Measurements from ENCODE around the gene R3HDM4.
"Not testable (repeated sequence)": the region's sequence is repeated elsewhere in the genome, so short reads cannot be mapped to it uniquely, and the experiment has no call there.

Gene R3HDM4

DNA sequence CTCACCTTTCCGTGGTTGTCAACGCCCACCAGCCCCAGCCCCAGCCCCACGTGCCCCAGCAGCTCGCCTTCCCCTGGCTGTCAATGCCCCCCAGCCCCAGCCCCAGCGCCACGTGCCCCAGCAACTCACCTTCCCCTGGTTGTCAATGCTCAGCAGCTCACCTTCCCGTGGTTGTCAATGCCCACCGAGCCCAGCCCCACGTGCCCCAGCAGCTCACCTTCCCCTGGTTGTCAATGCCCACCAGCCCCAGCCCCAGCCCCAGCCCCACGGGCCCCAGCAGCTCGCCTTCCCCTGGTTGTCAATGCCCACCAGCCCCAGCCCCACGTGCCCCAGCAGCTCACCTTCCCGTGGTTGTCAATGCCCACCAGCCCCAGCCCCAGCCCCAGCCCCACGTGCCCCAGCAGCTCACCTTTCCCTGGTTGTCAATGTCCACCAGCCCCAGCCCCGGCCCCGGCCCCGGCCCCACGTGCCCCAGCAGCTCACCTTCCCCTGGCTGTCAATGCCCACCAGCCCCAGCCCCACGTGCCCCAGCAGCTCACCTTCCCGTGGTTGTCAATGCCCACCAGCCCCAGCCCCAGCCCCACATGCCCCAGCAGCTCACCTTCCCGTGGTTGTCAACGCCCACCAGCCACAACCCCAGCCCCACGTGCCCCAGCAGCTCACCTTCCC lies 34.9 kb downstream of the R3HDM4 start:
- not testable (repeated sequence) for H2BK5ac ChIP-seq (ENCODE audit: low read length); H4K8ac ChIP-seq (ENCODE audit: low read depth, low read length); H3K4me1 ChIP-seq (ENCODE audit: control insufficient read depth in 2 of 2, insufficient read depth in 1 of 2, low read depth in 1 of 2, low read length in 2 of 2); H3K4me3 ChIP-seq (ENCODE audit: low read length in 2 of 2); H2BK15ac ChIP-seq (ENCODE audit: low read length); H3K9me3 ChIP-seq (replicated peaks in 1 of 2; ENCODE audit: control insufficient read depth in 2 of 2, insufficient read depth in 1 of 2, low read depth in 1 of 2, low read length in 2 of 2); H3K4ac ChIP-seq (ENCODE audit: low read length); H3K9ac ChIP-seq (ENCODE audit: low read depth, low read length, poor library complexity); H4K91ac ChIP-seq (ENCODE audit: low read depth, low read length, poor library complexity); H3K27me3 ChIP-seq (ENCODE audit: control insufficient read depth in 3 of 3, insufficient read depth in 3 of 3, low read depth in 1 of 3, low read length in 3 of 3); DNase-seq (ENCODE audit: low spot score); H3K4me2 ChIP-seq (ENCODE audit: insufficient read depth, low read length, poor library complexity, severe bottlenecking); H3K23ac ChIP-seq (ENCODE audit: low read depth, low read length, poor library complexity); H2AK5ac ChIP-seq (ENCODE audit: low read depth, low read length); H2AFZ ChIP-seq (ENCODE audit: low read length); H3K18ac ChIP-seq (ENCODE audit: low read length); H3K14ac ChIP-seq (ENCODE audit: low read length); H2BK12ac ChIP-seq (ENCODE audit: low read length); H2BK120ac ChIP-seq (ENCODE audit: low read depth, low read length); H3K27ac ChIP-seq (replicated peaks; ENCODE audit: low read length)
- peaks cover 52 to 74% of the 10 kb centered on the region in 2 donors for H3K36me3 ChIP-seq (replicated peaks in 1 of 2; ENCODE audit: control insufficient read depth in 2 of 2, insufficient read depth in 2 of 2, low read length in 2 of 2)
- WGBS, 2 donors (ENCODE audit: extremely low coverage in 2 of 2, insufficient read length in 2 of 2, insufficient replicate concordance in 1 of 2) = no CpG with 5 or more reads among the region's 23 CpGs
- H3K79me1 ChIP-seq (ENCODE audit: low read depth, low read length) = peaks cover 12% of the 10 kb centered on the region

GRCh38 chr19:876780-877314 lies 36.2 kb downstream of the R3HDM4 start:
- no peak overlapping the region for H3K14ac ChIP-seq (ENCODE audit: low read length)
- H2BK12ac ChIP-seq (ENCODE audit: low read length) = no peak overlapping the region
- no peak overlapping the region for H2BK5ac ChIP-seq (ENCODE audit: low read length)
- peak overlapping the region in 1 of 2 donors; percentile 28 for H3K4me3 ChIP-seq (ENCODE audit: low read length in 2 of 2)
- H3K23ac ChIP-seq (ENCODE audit: low read depth, low read length, poor library complexity) = peak overlapping the region; percentile 80
- H3K18ac ChIP-seq (ENCODE audit: low read length) = no peak overlapping the region
- H3K36me3 ChIP-seq (replicated peaks in 1 of 2; ENCODE audit: control insufficient read depth in 2 of 2, insufficient read depth in 2 of 2, low read length in 2 of 2) = peaks cover 39 to 65% of the 10 kb centered on the region in 2 donors
- no peak overlapping the region for H3K27ac ChIP-seq (replicated peaks; ENCODE audit: low read length)
- H2AK5ac ChIP-seq (ENCODE audit: low read depth, low read length) = no peak overlapping the region
- H2BK15ac ChIP-seq (ENCODE audit: low read length) = no peak overlapping the region
- H4K91ac ChIP-seq (ENCODE audit: low read depth, low read length, poor library complexity) = no peak overlapping the region
- H3K4ac ChIP-seq (ENCODE audit: low read length) = no peak overlapping the region
- WGBS, 2 donors (ENCODE audit: extremely low coverage in 2 of 2, insufficient read length in 2 of 2, insufficient replicate concordance in 1 of 2) = no CpG with 5 or more reads among the region's 29 CpGs
- H2BK120ac ChIP-seq (ENCODE audit: low read depth, low read length) = no peak overlapping the region
- no peaks in the 10 kb centered on the region for H3K4me1 ChIP-seq (ENCODE audit: control insufficient read depth in 2 of 2, insufficient read depth in 1 of 2, low read depth in 1 of 2, low read length in 2 of 2)
- H3K9me3 ChIP-seq (replicated peaks in 1 of 2; ENCODE audit: control insufficient read depth in 2 of 2, insufficient read depth in 1 of 2, low read depth in 1 of 2, low read length in 2 of 2) = peaks cover 0 to 4% of the 10 kb centered on the region in 2 donors
- H3K79me1 ChIP-seq (ENCODE audit: low read depth, low read length) = peaks cover 12% of the 10 kb centered on the region
- H4K8ac ChIP-seq (ENCODE audit: low read depth, low read length) = no peak overlapping the region
- no peak overlapping the region for H2AFZ ChIP-seq (ENCODE audit: low read length)
- no peaks in the 10 kb centered on the region for H3K27me3 ChIP-seq (ENCODE audit: control insufficient read depth in 3 of 3, insufficient read depth in 3 of 3, low read depth in 1 of 3, low read length in 3 of 3)
- H3K4me2 ChIP-seq (ENCODE audit: insufficient read depth, low read length, poor library complexity, severe bottlenecking) = no peak overlapping the region
- no peak overlapping the region for H3K9ac ChIP-seq (ENCODE audit: low read depth, low read length, poor library complexity)
- no peak for DNase-seq (ENCODE audit: low spot score)

DNA sequence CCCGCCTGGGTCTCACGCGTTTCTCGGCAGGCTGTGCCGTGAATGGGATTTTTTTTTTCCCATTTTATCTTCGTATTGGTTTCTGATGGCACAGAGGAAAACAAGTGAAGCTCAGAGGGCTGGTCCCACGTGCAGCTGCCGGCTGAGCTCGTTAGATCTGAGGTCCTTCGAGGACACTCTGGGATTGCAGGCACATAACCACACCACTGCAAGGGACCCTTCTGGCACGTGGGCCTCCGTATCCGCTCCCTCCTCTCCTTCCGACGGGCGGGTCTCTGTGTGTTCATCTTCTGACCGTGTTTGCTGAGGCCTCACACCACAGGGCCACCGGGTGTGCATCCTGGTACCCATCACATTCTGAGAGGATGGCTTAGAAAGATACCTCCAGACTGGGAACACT lies 36.9 kb downstream of the R3HDM4 start:
- no peaks in the 10 kb centered on the region for H3K9me3 ChIP-seq (replicated peaks in 1 of 2; ENCODE audit: control insufficient read depth in 2 of 2, insufficient read depth in 1 of 2, low read depth in 1 of 2, low read length in 2 of 2)
- H2BK5ac ChIP-seq (ENCODE audit: low read length) = peak overlapping the region; percentile 19
- H4K91ac ChIP-seq (ENCODE audit: low read depth, low read length, poor library complexity) = no peak overlapping the region
- H2BK15ac ChIP-seq (ENCODE audit: low read length) = no peak overlapping the region
- no peak overlapping the region for H3K4me3 ChIP-seq (ENCODE audit: low read length in 2 of 2)
- no peak overlapping the region for H2BK12ac ChIP-seq (ENCODE audit: low read length)
- WGBS, 2 donors (ENCODE audit: extremely low coverage in 2 of 2, insufficient read length in 2 of 2, insufficient replicate concordance in 1 of 2) = no CpG with 5 or more reads among the region's 18 CpGs
- H3K18ac ChIP-seq (ENCODE audit: low read length) = no peak overlapping the region
- H3K9ac ChIP-seq (ENCODE audit: low read depth, low read length, poor library complexity) = no peak overlapping the region
- H3K4me2 ChIP-seq (ENCODE audit: insufficient read depth, low read length, poor library complexity, severe bottlenecking) = no peak overlapping the region
- no peak overlapping the region for H3K14ac ChIP-seq (ENCODE audit: low read length)
- H3K27ac ChIP-seq (replicated peaks; ENCODE audit: low read length) = no peak overlapping the region
- H2AK5ac ChIP-seq (ENCODE audit: low read depth, low read length) = no peak overlapping the region
- peaks cover 35 to 61% of the 10 kb centered on the region in 2 donors for H3K36me3 ChIP-seq (replicated peaks in 1 of 2; ENCODE audit: control insufficient read depth in 2 of 2, insufficient read depth in 2 of 2, low read length in 2 of 2)
- no peaks in the 10 kb centered on the region for H3K27me3 ChIP-seq (ENCODE audit: control insufficient read depth in 3 of 3, insufficient read depth in 3 of 3, low read depth in 1 of 3, low read length in 3 of 3)
- no peak overlapping the region for H3K4ac ChIP-seq (ENCODE audit: low read length)
- H4K8ac ChIP-seq (ENCODE audit: low read depth, low read length) = no peak overlapping the region
- H3K4me1 ChIP-seq (ENCODE audit: control insufficient read depth in 2 of 2, insufficient read depth in 1 of 2, low read depth in 1 of 2, low read length in 2 of 2) = no peaks in the 10 kb centered on the region
- no peak for DNase-seq (ENCODE audit: low spot score)
- no peak overlapping the region for H2BK120ac ChIP-seq (ENCODE audit: low read depth, low read length)
- no peak overlapping the region for H2AFZ ChIP-seq (ENCODE audit: low read length)
- peaks cover 12% of the 10 kb centered on the region for H3K79me1 ChIP-seq (ENCODE audit: low read depth, low read length)
- H3K23ac ChIP-seq (ENCODE audit: low read depth, low read length, poor library complexity) = no peak overlapping the region

DNA sequence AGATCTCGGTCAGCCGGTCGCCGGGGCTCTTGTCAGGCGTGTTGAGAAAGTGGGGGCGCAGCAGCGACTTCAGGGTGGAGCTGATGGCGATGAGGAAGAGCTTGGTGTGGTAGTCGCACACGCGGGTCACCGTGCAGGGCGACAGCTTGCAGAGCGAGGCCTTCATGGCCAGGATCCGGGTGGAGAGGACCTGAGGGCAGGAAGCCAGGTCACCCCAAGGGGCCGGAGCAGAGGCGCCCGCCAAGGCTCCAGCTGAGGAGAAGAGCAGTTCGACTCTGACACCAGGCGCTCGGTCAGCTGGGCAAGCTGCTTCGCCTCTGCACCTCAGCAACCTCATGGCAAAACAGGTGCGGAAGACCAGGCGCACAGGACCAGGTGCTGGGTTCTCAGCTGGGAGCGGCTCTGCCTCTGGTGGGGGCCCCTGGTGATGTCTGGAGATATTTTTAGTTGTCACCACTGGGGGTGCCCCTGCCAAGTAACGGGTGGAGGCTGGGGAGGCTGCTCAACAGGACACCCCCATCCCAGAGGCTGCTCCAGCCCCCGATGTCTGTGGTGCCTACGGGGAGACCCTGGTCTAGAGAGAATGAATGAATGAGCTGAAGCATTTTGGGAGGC lies 37.6 kb downstream of the R3HDM4 start:
- Histone ChIP-seq H2BK15ac (ENCODE audit: low read length) (no peak overlapping the region), H3K14ac (ENCODE audit: low read length) (no peak overlapping the region), H2AFZ (ENCODE audit: low read length) (no peak overlapping the region), H3K18ac (ENCODE audit: low read length) (no peak overlapping the region), H3K27ac (replicated peaks; ENCODE audit: low read length) (no peak overlapping the region), H3K4ac (ENCODE audit: low read length) (no peak overlapping the region), H3K27me3 (ENCODE audit: control insufficient read depth in 3 of 3, insufficient read depth in 3 of 3, low read depth in 1 of 3, low read length in 3 of 3) (no peaks in the 10 kb centered on the region), H3K23ac (ENCODE audit: low read depth, low read length, poor library complexity) (no peak overlapping the region), H3K4me3 (ENCODE audit: low read length in 2 of 2) (no peak overlapping the region), H2AK5ac (ENCODE audit: low read depth, low read length) (no peak overlapping the region), H2BK5ac (ENCODE audit: low read length) (peak overlapping the region; percentile 66), H2BK12ac (ENCODE audit: low read length) (no peak overlapping the region), H3K4me2 (ENCODE audit: insufficient read depth, low read length, poor library complexity, severe bottlenecking) (no peak overlapping the region), H3K9me3 (replicated peaks in 1 of 2; ENCODE audit: control insufficient read depth in 2 of 2, insufficient read depth in 1 of 2, low read depth in 1 of 2, low read length in 2 of 2) (no peaks in the 10 kb centered on the region), H2BK120ac (ENCODE audit: low read depth, low read length) (no peak overlapping the region), H4K91ac (ENCODE audit: low read depth, low read length, poor library complexity) (no peak overlapping the region), H3K79me1 (ENCODE audit: low read depth, low read length) (peaks cover 12% of the 10 kb centered on the region), H3K36me3 (replicated peaks in 1 of 2; ENCODE audit: control insufficient read depth in 2 of 2, insufficient read depth in 2 of 2, low read length in 2 of 2) (peaks cover 35 to 63% of the 10 kb centered on the region in 2 donors), H4K8ac (ENCODE audit: low read depth, low read length) (no peak overlapping the region), H3K9ac (ENCODE audit: low read depth, low read length, poor library complexity) (no peak overlapping the region), H3K4me1 (ENCODE audit: control insufficient read depth in 2 of 2, insufficient read depth in 1 of 2, low read depth in 1 of 2, low read length in 2 of 2) (no peaks in the 10 kb centered on the region)
- no peak for DNase-seq (ENCODE audit: low spot score)
- WGBS, 2 donors (ENCODE audit: extremely low coverage in 2 of 2, insufficient read length in 2 of 2, insufficient replicate concordance in 1 of 2) = no CpG with 5 or more reads among the region's 28 CpGs
